GM12878 (cell line): Measurements from ENCODE around the gene NR1I2. TPM values are rescaled to one million over a fixed set of nuclear protein-coding genes. Genes with fewer than 3 reads are reported as not detected.

Experiments
- BCLAF1 ChIP-seq: fragments of 450-650 bp; IDR thresholded peaks from 2 replicates; pipeline ENCODE4 v1.6.1; 2017; ENCODE audit warnings: antibody characterized with exemption, mild to moderate bottlenecking, moderate library complexity
- CUX1 ChIP-seq: IDR thresholded peaks from 2 replicates; pipeline ENCODE4 v1.6.1; 2012; ENCODE audit warnings: improper control_type of control experiment, low read depth, low read length; ENCODE audit not compliant: insufficient replicate concordance
- E2F4 ChIP-seq: IDR thresholded peaks from 2 replicates; pipeline ENCODE4 v1.6.1; 2012; ENCODE audit warnings: low read depth, low read length, improper control_type of control experiment
- ESRRA ChIP-seq: IDR thresholded peaks from 2 replicates; pipeline ENCODE4 v1.6.1; 2012; ENCODE audit warnings: mild to moderate bottlenecking, low read length, improper control_type of control experiment
- FOXK2 ChIP-seq: fragments of 450-650 bp; IDR thresholded peaks from 2 replicates; pipeline ENCODE4 v1.6.1; 2017; ENCODE audit warnings: mild to moderate bottlenecking, moderate library complexity
- IKZF2 ChIP-seq, 2 experiments: fragments of 450-650 bp; IDR thresholded peaks; 2 replicates each; pipeline ENCODE4 v1.6.1; 2017; ENCODE audit warnings: mild to moderate bottlenecking in 2 of 2, moderate library complexity in 2 of 2
- KLF5 ChIP-seq: fragments of 450-650 bp; IDR thresholded peaks from 2 replicates; pipeline ENCODE4 v1.6.1; 2014; ENCODE audit warnings: mild to moderate bottlenecking; ENCODE audit not compliant: partially characterized antibody
- MAX ChIP-seq: IDR thresholded peaks from 2 replicates; pipeline ENCODE4 v1.6.1; 2012; ENCODE audit warnings: low read depth, low read length, improper control_type of control experiment
- NFYB ChIP-seq: IDR thresholded peaks from 2 replicates; pipeline ENCODE4 v1.6.1; 2011; ENCODE audit warnings: low read depth, mild to moderate bottlenecking, low read length, improper control_type of control experiment, moderate library complexity; ENCODE audit not compliant: insufficient read depth
- NR2C1 ChIP-seq: fragments of 450-650 bp; IDR thresholded peaks from 2 replicates; pipeline ENCODE4 v1.6.1; 2017; ENCODE audit warnings: antibody characterized with exemption, mild to moderate bottlenecking, moderate library complexity
- POLR2AphosphoS2 ChIP-seq: IDR thresholded peaks from 2 replicates; pipeline ENCODE4 v1.6.1; 2011; ENCODE audit warnings: low read depth, mild to moderate bottlenecking, low read length, improper control_type of control experiment, moderate library complexity
- RELB ChIP-seq: fragments of 450-650 bp; IDR thresholded peaks from 2 replicates; pipeline ENCODE4 v1.6.1; 2017; ENCODE audit warnings: low read depth, mild to moderate bottlenecking, moderate library complexity
- SMARCA5 ChIP-seq: fragments of 450-650 bp; IDR thresholded peaks from 2 replicates; pipeline ENCODE4 v1.6.1; 2017; ENCODE audit warnings: mild to moderate bottlenecking
- SP1 ChIP-seq: IDR thresholded peaks from one replicate; pipeline ENCODE4 v1.6.1; 2011; ENCODE audit warnings: low read depth, low read length
- USF1 ChIP-seq: IDR thresholded peaks from 2 replicates; pipeline ENCODE4 v1.6.1; 2011; ENCODE audit warnings: borderline replicate concordance, low read depth, mild to moderate bottlenecking, moderate library complexity, mixed read lengths, low read length; ENCODE audit not compliant: insufficient read depth; ENCODE audit errors: extremely low read length
- ZNF622 ChIP-seq: fragments of 450-650 bp; IDR thresholded peaks from 2 replicates; pipeline ENCODE4 v1.6.1; 2017; ENCODE audit warnings: mild to moderate bottlenecking, inconsistent platforms
- polyA plus RNA-seq, 11 experiments: library from polyadenylated mRNA; depleted of rRNA in 4 of 11; unstranded in 6 of 11; stranded (reverse) in 5 of 11; fragments of >200 nt; fragmentation: Nextera tagmentation in 4 of 11; fragmentation: Illumina TruSeq in 1 of 11; extraction: Ambion mirVana in 4 of 11; extraction: Trizol in 1 of 11; gene quantifications; 1 replicate in 1 of 11; 2 replicates in 10 of 11; pipeline versions ENCODE4 v1.2.1 to v1.2.3, GENCODE V29; 2011 to 2016; ENCODE audit warnings: inconsistent platforms in 2 of 11, missing spikeins in 2 of 11, low read depth in 1 of 11
- total RNA-seq, 4 experiments: library from RNA; depleted of rRNA in 3 of 4; stranded (reverse); fragments of >200 nt in 3 of 4; fragmentation: Illumina TruSeq in 1 of 4; extraction: Trizol in 1 of 4; gene quantifications; 2 replicates each; pipeline versions ENCODE4 v1.2.1 to v1.2.3, GENCODE V29; 2013 to 2021

The NR1I2 gene
- total and polyA plus RNA-seq, 10 of the 15 experiments (the other 5 are each of a cell fraction or from before 2014, with no cell fraction given), result 0.03 to 1.0 (median 0.39) TPM

GRCh38 chr3:119733812-119734211 is 48.1 kb upstream of the NR1I2 start (continued):
- TF ChIP-seq BCLAF1, result no peak
- TF ChIP-seq FOXK2, result no peak
- no peak for TF ChIP-seq ZNF622
- no peak for TF ChIP-seq ESRRA
- no peak for TF ChIP-seq RELB
- no peak for TF ChIP-seq CUX1
- TF ChIP-seq USF1, result no peak
- no peak for TF ChIP-seq E2F4
- no peak for TF ChIP-seq IKZF2 (IDR thresholded peaks at IDR 0.05)
- TF ChIP-seq NFYB, result no peak
- TF ChIP-seq MAX, result no peak
- TF ChIP-seq SP1, result no peak
- TF ChIP-seq POLR2AphosphoS2, result no peak
- TF ChIP-seq KLF5, result no peak
- no peak for TF ChIP-seq SMARCA5
- TF ChIP-seq NR2C1, result no peak
